HUES64 (cell line): ENCODE measurements around the gene ESD.
"Not testable (repeated sequence)": the region's sequence is repeated elsewhere in the genome, so short reads cannot be mapped to it uniquely, and the experiment has no call there.

Source experiments
- H3K27ac ChIP-seq: 2 replicates; pipeline ENCODE4 v1.7.0; 2013; ENCODE audit warnings: low read depth, low read length, inconsistent platforms
- H3K27me3 ChIP-seq: 2 replicates; pipeline ENCODE4 v1.6.1; 2013; ENCODE audit warnings: mild to moderate bottlenecking, low read length; ENCODE audit not compliant: insufficient read depth
- H3K36me3 ChIP-seq: 2 replicates; pipeline ENCODE4 v1.6.1; 2013; ENCODE audit warnings: mild to moderate bottlenecking, low read length; ENCODE audit not compliant: insufficient read depth
- H3K4me1 ChIP-seq: 2 replicates; pipeline ENCODE4 v1.6.1; 2013; ENCODE audit warnings: mild to moderate bottlenecking, low read length, moderate library complexity; ENCODE audit not compliant: insufficient read depth
- H3K4me3 ChIP-seq: 2 replicates; pipeline ENCODE4 v1.5.1; 2013; ENCODE audit warnings: mild to moderate bottlenecking, low read length, moderate library complexity
- H3K9ac ChIP-seq: 2 replicates; pipeline ENCODE4 v1.6.1; 2013; ENCODE audit warnings: mild to moderate bottlenecking, low read depth, low read length
- H3K9me3 ChIP-seq: 2 replicates; pipeline ENCODE4 v1.6.1; 2013; ENCODE audit warnings: low read depth, low read length; ENCODE audit not compliant: insufficient read depth
- WGBS: fragments of 150-250, 120-280 bp; methylation state at CpG from one replicate; pipeline ENCODE4 v1.1.7; 2013; ENCODE audit warnings: missing lambda C conversion rate; 5-methylcytosine and 5-hydroxymethylcytosine counted together

The ESD gene

GRCh38 chr13:46817095-46817494 lies 20.1 kb upstream of the ESD start:
- no peaks in the 10 kb centered on the region for H3K27me3 ChIP-seq
- H3K4me1 ChIP-seq = peaks cover 8% of the 10 kb centered on the region; the same call in 1 of the 2 replicates
- peaks cover 8% of the 10 kb centered on the region; the same call in 1 of the 2 replicates for H3K9me3 ChIP-seq
- no peaks in the 10 kb centered on the region for H3K36me3 ChIP-seq
- no peak overlapping the region for H3K27ac ChIP-seq
- H3K9ac ChIP-seq = no peak overlapping the region
- H3K4me3 ChIP-seq = no peak overlapping the region
- 81% methylated on average over 1 of the region's 1 CpG for WGBS

- no peaks in the 10 kb centered on the region for H3K36me3 ChIP-seq
- 97% methylated on average over 1 of the region's 1 CpG for WGBS
- no peak overlapping the region for H3K27ac ChIP-seq
These were observed 19.4 kb upstream of the ESD start for GRCh38 chr13:46816371-46816770.

DNA sequence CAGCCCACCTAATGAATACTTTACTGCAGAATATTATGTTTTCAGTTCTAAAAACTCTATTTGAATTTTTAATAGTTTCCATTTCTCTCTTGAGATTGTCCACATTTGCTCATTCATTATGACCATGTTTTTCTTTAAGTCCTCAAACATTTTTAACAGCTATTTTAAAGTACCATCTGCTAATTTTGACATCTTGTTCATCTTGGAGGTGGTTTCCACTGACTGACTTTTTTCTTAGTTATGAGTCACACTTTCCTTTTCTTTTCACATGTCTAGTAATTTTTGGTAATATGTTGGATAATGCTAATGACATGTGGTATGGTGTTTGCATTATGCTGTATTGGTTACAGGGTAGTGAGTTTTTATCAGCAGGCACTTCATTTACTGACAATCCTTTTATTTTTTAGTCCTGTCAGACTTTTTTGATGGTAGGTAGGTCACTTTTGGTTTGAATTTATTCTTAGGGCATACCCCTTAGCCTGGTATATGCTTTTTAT lies 15.4 kb upstream of the ESD start:
- H3K9me3 ChIP-seq = peaks cover 12% of the 10 kb centered on the region; the same call in 1 of the 2 replicates
- H3K4me1 ChIP-seq = peaks cover 6% of the 10 kb centered on the region; the same call in 1 of the 2 replicates
- no peak overlapping the region for H3K4me3 ChIP-seq
- H3K36me3 ChIP-seq = no peaks in the 10 kb centered on the region
- no peak overlapping the region for H3K9ac ChIP-seq
- H3K27me3 ChIP-seq = no peaks in the 10 kb centered on the region
- H3K27ac ChIP-seq = no peak overlapping the region

More at GRCh38 chr13:46816371-46816770, 19.4 kb upstream of the ESD start:
- Histone ChIP-seq H3K9me3 (peaks cover 12% of the 10 kb centered on the region; the same call in 1 of the 2 replicates), H3K4me3 (no peak overlapping the region), H3K9ac (no peak overlapping the region), H3K4me1 (peaks cover 8% of the 10 kb centered on the region; the same call in 1 of the 2 replicates), H3K27me3 (no peaks in the 10 kb centered on the region)

- Histone ChIP-seq H3K27me3 (no peaks in the 10 kb centered on the region), H3K27ac (no peak overlapping the region), H3K36me3 (no peaks in the 10 kb centered on the region), H3K9ac (no peak overlapping the region), H3K4me3 (no peak overlapping the region), H3K4me1 (no peaks in the 10 kb centered on the region), H3K9me3 (peaks cover 12% of the 10 kb centered on the region; the same call in 1 of the 2 replicates)
- 93% methylated on average over 4 of the region's 5 CpGs for WGBS
These were observed 13.5 kb upstream of the ESD start for GRCh38 chr13:46810440-46810839.

- H3K27me3 ChIP-seq, H3K9ac ChIP-seq, H3K4me3 ChIP-seq, H3K9me3 ChIP-seq, H3K27ac ChIP-seq, H3K4me1 ChIP-seq, H3K36me3 ChIP-seq: not testable (repeated sequence)
- 96% methylated on average over 1 of the region's 1 CpG for WGBS
These were observed 8.0 kb upstream of the ESD start for GRCh38 chr13:46804921-46805320.

- no peaks in the 10 kb centered on the region for H3K36me3 ChIP-seq
- WGBS = 94% methylated on average over 3 of the region's 3 CpGs
These were observed 7.4 kb upstream of the ESD start for GRCh38 chr13:46804391-46804815.

DNA sequence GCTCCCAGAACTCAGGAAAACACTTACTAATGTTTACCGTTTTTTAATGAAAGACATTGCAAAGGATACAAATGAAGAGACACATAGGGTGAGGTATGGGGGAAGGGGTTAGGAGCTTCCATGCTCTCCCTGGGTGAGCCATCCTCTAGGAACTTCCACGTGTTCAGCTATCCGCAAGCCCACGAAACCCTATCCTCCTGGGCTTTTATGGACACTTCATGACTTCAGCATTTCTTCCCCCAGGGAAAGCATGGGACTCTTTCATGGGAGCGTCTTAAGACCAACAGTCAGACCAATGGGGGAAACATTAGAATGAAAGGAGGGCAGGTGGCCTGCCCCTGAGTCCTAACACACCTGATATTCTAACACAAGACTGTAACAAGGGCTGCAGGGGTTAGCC lies 6.6 kb upstream of the ESD start:
- H3K9ac ChIP-seq = no peak overlapping the region
- 94% methylated on average over 5 of the region's 5 CpGs for WGBS
- no peaks in the 10 kb centered on the region for H3K4me1 ChIP-seq
- no peaks in the 10 kb centered on the region for H3K27me3 ChIP-seq
- H3K27ac ChIP-seq = no peak overlapping the region
- H3K4me3 ChIP-seq = no peak overlapping the region
- H3K36me3 ChIP-seq = no peaks in the 10 kb centered on the region
- no peaks in the 10 kb centered on the region for H3K9me3 ChIP-seq

More at GRCh38 chr13:46804391-46804815, 7.4 kb upstream of the ESD start:
- no peaks in the 10 kb centered on the region for H3K9me3 ChIP-seq
- no peaks in the 10 kb centered on the region for H3K4me1 ChIP-seq
- H3K27ac ChIP-seq = no peak overlapping the region
- H3K4me3 ChIP-seq = no peak overlapping the region
- H3K27me3 ChIP-seq = no peaks in the 10 kb centered on the region
- H3K9ac ChIP-seq = no peak overlapping the region

- Histone ChIP-seq H3K36me3 (no peaks in the 10 kb centered on the region), H3K9ac (no peak overlapping the region), H3K4me1 (peaks cover 6% of the 10 kb centered on the region; the same call in 1 of the 2 replicates), H3K9me3 (no peaks in the 10 kb centered on the region), H3K27me3 (no peaks in the 10 kb centered on the region), H3K4me3 (no peak overlapping the region), H3K27ac (no peak overlapping the region)
- WGBS = 87% methylated on average over 1 of the region's 1 CpG
These were observed 4.9 kb upstream of the ESD start for GRCh38 chr13:46801858-46802257.

GRCh38 chr13:46799139-46799538 lies 2.2 kb upstream of the ESD start:
- Histone ChIP-seq H3K27me3 (no peaks in the 10 kb centered on the region), H3K4me3 (no peak overlapping the region), H3K4me1 (peaks cover 23% of the 10 kb centered on the region), H3K9ac (no peak overlapping the region), H3K9me3 (no peaks in the 10 kb centered on the region), H3K27ac (no peak overlapping the region), H3K36me3 (no peaks in the 10 kb centered on the region)
- WGBS = 90% methylated on average over 4 of the region's 4 CpGs

DNA sequence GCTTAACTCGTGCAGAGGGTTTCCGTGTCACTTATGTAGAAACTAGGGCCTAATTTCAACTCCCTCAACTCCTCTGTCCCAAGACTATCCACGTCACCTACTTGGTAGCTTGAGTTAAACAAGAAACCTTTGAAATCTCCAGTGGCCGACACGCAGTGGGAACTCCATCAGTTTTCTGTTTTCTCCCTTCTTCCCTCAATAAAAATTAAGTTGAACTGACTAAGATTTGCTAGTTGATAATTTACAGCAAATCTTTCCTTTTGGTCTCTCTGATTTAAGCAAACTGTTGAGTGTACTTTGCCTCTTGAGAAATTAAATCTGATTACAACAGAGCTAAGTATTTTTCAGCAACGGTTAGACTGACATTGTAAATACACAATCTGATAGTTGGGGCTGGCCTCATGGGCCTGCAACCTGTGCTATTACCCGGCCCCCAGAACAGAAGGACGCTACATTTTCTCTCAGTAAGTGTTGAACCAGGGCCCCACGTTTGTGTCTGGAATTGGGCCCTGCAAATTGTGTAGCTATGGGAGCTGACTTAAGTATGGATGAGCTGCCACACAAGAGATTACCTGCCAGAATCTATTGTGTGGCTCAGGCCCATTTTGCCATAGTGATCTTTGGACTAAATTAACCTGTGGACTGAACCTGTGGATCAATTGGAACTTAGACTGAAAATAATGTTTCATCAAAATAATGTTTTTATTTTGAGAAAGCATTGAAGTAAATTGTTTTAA lies 708 bp upstream of the ESD start:
- H3K9ac ChIP-seq = peak overlapping the region; percentile 66
- 74% methylated on average over 9 of the region's 9 CpGs for WGBS
- no peaks in the 10 kb centered on the region for H3K27me3 ChIP-seq
- H3K4me1 ChIP-seq = peaks cover 23% of the 10 kb centered on the region
- H3K27ac ChIP-seq = peak overlapping the region; percentile 45; the same call in 1 of the 2 replicates
- H3K9me3 ChIP-seq = no peaks in the 10 kb centered on the region
- no peaks in the 10 kb centered on the region for H3K36me3 ChIP-seq
- peak overlapping the region; percentile 87 for H3K4me3 ChIP-seq

- Histone ChIP-seq H3K9ac (peak overlapping the region; percentile 87), H3K9me3 (no peaks in the 10 kb centered on the region), H3K27me3 (no peaks in the 10 kb centered on the region), H3K27ac (peak overlapping the region; percentile 84; the same call in 1 of the 2 replicates), H3K4me1 (peaks cover 23% of the 10 kb centered on the region), H3K36me3 (peaks cover 14% of the 10 kb centered on the region), H3K4me3 (peak overlapping the region; percentile 87)
- 73% methylated on average over 5 of the region's 5 CpGs for WGBS
These were observed 839 bp downstream of the ESD start for GRCh38 chr13:46796129-46796514.
